HG02588 (cell line): ENCODE results near the gene FOXF2.
"Not testable (repeated sequence)": the region's sequence is repeated elsewhere in the genome, so short reads cannot be mapped to it uniquely, and the experiment has no call there.

Experiments used
- ATAC-seq: cut with Tn5 transposase; IDR thresholded peaks from one replicate; pipeline ENCODE4 v1.9.1; 2021; ENCODE audit warnings: mild to moderate bottlenecking, moderate library complexity; ENCODE audit not compliant: unreplicated experiment

The FOXF2 gene

GRCh38 chr6:1389369-1390132 lies at the start of gene FOXF2:
Gene FOXF2 (plus strand): TSS chr6:1389576. CDS start chr6:1389948, 372 bp downstream.
- ATAC-seq = no peak

- ATAC-seq = no peak
Observed at GRCh38 chr6:1346101-1346500, 43.3 kb upstream of the FOXF2 start.

GRCh38 chr6:1346558-1347091 lies 42.8 kb upstream of the FOXF2 start:
- no peak for ATAC-seq

GRCh38 chr6:1347161-1347560 lies 42.2 kb upstream of the FOXF2 start:
- no peak for ATAC-seq

- ATAC-seq = no peak
Observed at GRCh38 chr6:1348675-1349074, 40.7 kb upstream of the FOXF2 start.

GRCh38 chr6:1349655-1350054 lies 39.7 kb upstream of the FOXF2 start:
- no peak for ATAC-seq

- no peak for ATAC-seq
Observed at GRCh38 chr6:1351381-1352008, 37.9 kb upstream of the FOXF2 start.

- not testable (repeated sequence) for ATAC-seq
Observed at GRCh38 chr6:1355068-1355467, 34.3 kb upstream of the FOXF2 start.

GRCh38 chr6:1361717-1362116 lies 27.7 kb upstream of the FOXF2 start:
- not testable (repeated sequence) for ATAC-seq

GRCh38 chr6:1362643-1363042 lies 26.7 kb upstream of the FOXF2 start:
- ATAC-seq = no peak

GRCh38 chr6:1363298-1363697 lies 26.1 kb upstream of the FOXF2 start:
- ATAC-seq = no peak

GRCh38 chr6:1363729-1364572 lies 25.4 kb upstream of the FOXF2 start:
- no peak for ATAC-seq

- ATAC-seq = no peak
Observed at GRCh38 chr6:1364791-1365190, 24.6 kb upstream of the FOXF2 start.

- no peak for ATAC-seq
Observed at GRCh38 chr6:1365686-1366085, 23.7 kb upstream of the FOXF2 start.

- ATAC-seq = no peak
Observed at GRCh38 chr6:1367771-1368170, 21.6 kb upstream of the FOXF2 start.

- no peak for ATAC-seq
Observed at GRCh38 chr6:1368940-1369339, 20.4 kb upstream of the FOXF2 start.

- not testable (repeated sequence) for ATAC-seq
Observed at GRCh38 chr6:1369695-1370094, 19.7 kb upstream of the FOXF2 start.

- no peak for ATAC-seq
Observed at GRCh38 chr6:1371933-1372332, 17.4 kb upstream of the FOXF2 start.

GRCh38 chr6:1372690-1373089 lies 16.7 kb upstream of the FOXF2 start:
- ATAC-seq = no peak

GRCh38 chr6:1376653-1377052 lies 12.7 kb upstream of the FOXF2 start:
- ATAC-seq = no peak

GRCh38 chr6:1377526-1377925 lies 11.8 kb upstream of the FOXF2 start:
- no peak for ATAC-seq
